ENCODE measurements around the gene HOXA9. TPM values are rescaled to one million over a fixed set of nuclear protein-coding genes. Genes with fewer than 3 reads are reported as not detected.

Gene HOXA9
- polyA plus RNA-seq, 3 donors: 0.55 to 1.9 (median 1.2) TPM

GRCh38 chr7:27194686-27195379 is 29.5 kb upstream of the HOXA9 start:
- Histone ChIP-seq H3K36me3 (replicated peaks in 1 of 2; ENCODE audit: control insufficient read depth in 1 of 2, insufficient read depth in 2 of 2, low read length in 2 of 2) (no peaks in the 10 kb centered on the region), H3K27me3 (ENCODE audit: control insufficient read depth in 2 of 2, insufficient read depth in 2 of 2, low read length in 2 of 2) (peaks cover 91 to 93% of the 10 kb centered on the region in 2 donors), H3K4me3 (replicated peaks in 1 of 3; ENCODE audit: low read depth in 2 of 3, low read length in 3 of 3) (no peak overlapping the region), H4K20me1 (ENCODE audit: insufficient read depth, low read length) (no peaks in the 10 kb centered on the region), H3K4me1 (ENCODE audit: control insufficient read depth in 1 of 2, insufficient read depth in 2 of 2, low read length in 2 of 2) (peaks cover 25 to 32% of the 10 kb centered on the region in 2 donors), H3K27ac (ENCODE audit: low read depth in 1 of 2, low read length in 2 of 2) (no peak overlapping the region), H3K9me3 (replicated peaks in 1 of 2; ENCODE audit: control insufficient read depth in 1 of 2, insufficient read depth in 1 of 2, low read length in 2 of 2) (peaks cover 6 to 56% of the 10 kb centered on the region in 2 donors), H2AFZ (ENCODE audit: insufficient read depth, low read depth, low read length, poor library complexity, severe bottlenecking) (no peak overlapping the region), H3K79me2 (ENCODE audit: insufficient read depth, low read length) (no peaks in the 10 kb centered on the region), H3K9ac (ENCODE audit: insufficient read depth, low read length, poor library complexity, severe bottlenecking) (no peak overlapping the region), H3K4me2 (replicated peaks; ENCODE audit: extremely low read depth, low read length, poor library complexity, severe bottlenecking) (no peak overlapping the region)
- DNase-seq: no peak
- Mint-ChIP-seq H3K27me3 (ENCODE audit: low read depth in 3 of 3) (peaks cover 86 to 91% (median 89%) of the 10 kb centered on the region in 3 donors), H3K4me3 (peak overlapping the region in 1 of 2 donors; percentile 89), H3K9me3 (peaks cover 0 to 42% (median 21%) of the 10 kb centered on the region in 7 donors), H3K36me3 (peaks cover 8 to 14% of the 10 kb centered on the region in 2 donors), H3K27ac (no peak overlapping the region), H3K4me1 (peaks cover 45% of the 10 kb centered on the region)
- TF ChIP-seq CTCF (IDR thresholded peaks at IDR 0.05): no peak
- WGBS (ENCODE audit: insufficient coverage): no CpG with 5 or more reads among the region's 9 CpGs
- intact Hi-C loops (cut with micrococcal nuclease): loop anchor here (5.0 to 10.0 kb wide), 4 partner anchors 382 to 827 kb away; no protein-coding TSS in a partner anchor

GRCh38 chr7:27194002-27194352 is 28.6 kb upstream of the HOXA9 start:
- H3K9ac ChIP-seq (ENCODE audit: insufficient read depth, low read length, poor library complexity, severe bottlenecking): no peak overlapping the region
- H4K20me1 ChIP-seq (ENCODE audit: insufficient read depth, low read length): no peaks in the 10 kb centered on the region
- H3K4me1 ChIP-seq (ENCODE audit: control insufficient read depth in 1 of 2, insufficient read depth in 2 of 2, low read length in 2 of 2): peaks cover 27 to 32% of the 10 kb centered on the region in 2 donors
- Mint-ChIP-seq H3K4me3 (peak overlapping the region in 1 of 2 donors; percentile 89), H3K4me1 (peaks cover 50% of the 10 kb centered on the region), H3K27ac (no peak overlapping the region), H3K27me3 (ENCODE audit: low read depth in 3 of 3) (peaks cover 91 to 94% (median 93%) of the 10 kb centered on the region in 3 donors), H3K9me3 (peaks cover 0 to 47% (median 24%) of the 10 kb centered on the region in 7 donors), H3K36me3 (peaks cover 7 to 18% of the 10 kb centered on the region in 2 donors)
- peaks cover 6 to 62% of the 10 kb centered on the region in 2 donors for H3K9me3 ChIP-seq (replicated peaks in 1 of 2; ENCODE audit: control insufficient read depth in 1 of 2, insufficient read depth in 1 of 2, low read length in 2 of 2)
- intact Hi-C loops (cut with micrococcal nuclease): loop anchor here (5.0 to 10.0 kb wide), 3 partner anchors 383 to 731 kb away; no protein-coding TSS in a partner anchor
- peaks cover 96 to 98% of the 10 kb centered on the region in 2 donors for H3K27me3 ChIP-seq (ENCODE audit: control insufficient read depth in 2 of 2, insufficient read depth in 2 of 2, low read length in 2 of 2)
- H3K4me2 ChIP-seq (replicated peaks; ENCODE audit: extremely low read depth, low read length, poor library complexity, severe bottlenecking): no peak overlapping the region
- H3K79me2 ChIP-seq (ENCODE audit: insufficient read depth, low read length): no peaks in the 10 kb centered on the region
- DNase-seq: no peak
- no peak for TF ChIP-seq CTCF (IDR thresholded peaks at IDR 0.05)
- no peak overlapping the region for H2AFZ ChIP-seq (ENCODE audit: insufficient read depth, low read depth, low read length, poor library complexity, severe bottlenecking)
- H3K36me3 ChIP-seq (replicated peaks in 1 of 2; ENCODE audit: control insufficient read depth in 1 of 2, insufficient read depth in 2 of 2, low read length in 2 of 2): no peaks in the 10 kb centered on the region
- H3K4me3 ChIP-seq (replicated peaks in 1 of 3; ENCODE audit: low read depth in 2 of 3, low read length in 3 of 3): no peak overlapping the region
- H3K27ac ChIP-seq (ENCODE audit: low read depth in 1 of 2, low read length in 2 of 2): no peak overlapping the region
- no CpG with 5 or more reads among the region's 2 CpGs for WGBS (ENCODE audit: insufficient coverage)

Measured in CD14-positive monocyte (primary cell).